ENCODE data around the gene CTAGE8.
"Not testable (repeated sequence)": the region's sequence is repeated elsewhere in the genome, so short reads cannot be mapped to it uniquely, and the experiment has no call there.

Gene CTAGE8

GRCh38 chr7:144269188-144269587 lies at the start of gene CTAGE8:
Gene CTAGE8, minus strand, starts transcription at chr7:144269288. Its CDS starts 38 bp downstream, at chr7:144269250.
- not testable (repeated sequence) for DNase-seq (ENCODE audit: low read depth)

- not testable (repeated sequence) for DNase-seq (ENCODE audit: low read depth)
Measured at GRCh38 chr7:144317537-144317936, 48.4 kb upstream of the CTAGE8 start.

- DNase-seq (ENCODE audit: low read depth): not testable (repeated sequence)
Measured at GRCh38 chr7:144311872-144312469, 42.9 kb upstream of the CTAGE8 start, which contains the start of gene OR2A1. Gene OR2A1, plus strand, starts transcription at chr7:144312419. Its CDS starts 5,706 bp downstream, at chr7:144318125.

GRCh38 chr7:144311218-144311617 lies 42.1 kb upstream of the CTAGE8 start:
- not testable (repeated sequence) for DNase-seq (ENCODE audit: low read depth)

- DNase-seq (ENCODE audit: low read depth): not testable (repeated sequence)
Measured at GRCh38 chr7:144309702-144310101, 40.6 kb upstream of the CTAGE8 start.

GRCh38 chr7:144305156-144305555 lies 36.1 kb upstream of the CTAGE8 start:
- DNase-seq (ENCODE audit: low read depth): not testable (repeated sequence)

GRCh38 chr7:144303607-144304006 lies 34.5 kb upstream of the CTAGE8 start:
- DNase-seq (ENCODE audit: low read depth): not testable (repeated sequence)

- DNase-seq (ENCODE audit: low read depth): not testable (repeated sequence)
Measured at GRCh38 chr7:144302578-144303303, 33.7 kb upstream of the CTAGE8 start.

GRCh38 chr7:144293794-144294499 lies 24.9 kb upstream of the CTAGE8 start:
- not testable (repeated sequence) for DNase-seq (ENCODE audit: low read depth)

- DNase-seq (ENCODE audit: low read depth): not testable (repeated sequence)
Measured at GRCh38 chr7:144292384-144293161, 23.5 kb upstream of the CTAGE8 start.

GRCh38 chr7:144291607-144292006 lies 22.5 kb upstream of the CTAGE8 start:
- DNase-seq (ENCODE audit: low read depth): not testable (repeated sequence)

GRCh38 chr7:144287171-144287784 lies 18.2 kb upstream of the CTAGE8 start:
- not testable (repeated sequence) for DNase-seq (ENCODE audit: low read depth)

- not testable (repeated sequence) for DNase-seq (ENCODE audit: low read depth)
Measured at GRCh38 chr7:144283716-144284115, 14.6 kb upstream of the CTAGE8 start.

- DNase-seq (ENCODE audit: low read depth): not testable (repeated sequence)
Measured at GRCh38 chr7:144282490-144282889, 13.4 kb upstream of the CTAGE8 start.

GRCh38 chr7:144281981-144282380 lies 12.9 kb upstream of the CTAGE8 start:
- not testable (repeated sequence) for DNase-seq (ENCODE audit: low read depth)

- not testable (repeated sequence) for DNase-seq (ENCODE audit: low read depth)
Measured at GRCh38 chr7:144280010-144280409, 10.9 kb upstream of the CTAGE8 start.

- not testable (repeated sequence) for DNase-seq (ENCODE audit: low read depth)
Measured at GRCh38 chr7:144275281-144275680, 6.2 kb upstream of the CTAGE8 start.

GRCh38 chr7:144264692-144265091 lies 4.4 kb downstream of the CTAGE8 start, which contains the start of gene OR2A7:
Gene OR2A7, minus strand, starts transcription at chr7:144264792. Its CDS starts 5,164 bp downstream, at chr7:144259628.
- DNase-seq (ENCODE audit: low read depth): not testable (repeated sequence)

- not testable (repeated sequence) for DNase-seq (ENCODE audit: low read depth)
Measured at GRCh38 chr7:144262128-144262527, 7.0 kb downstream of the CTAGE8 start.

- DNase-seq (ENCODE audit: low read depth): not testable (repeated sequence)
Measured at GRCh38 chr7:144259067-144259466, 10.0 kb downstream of the CTAGE8 start.

GRCh38 chr7:144256112-144256511 lies 13.0 kb downstream of the CTAGE8 start:
- no peak for DNase-seq (ENCODE audit: low read depth)
